WTC11 (cell line): ENCODE data around the gene RSU1. TPM values are rescaled to one million over a fixed set of nuclear protein-coding genes. Genes with fewer than 3 reads are reported as not detected.

Source experiments
- ATAC-seq: fragments of 200-7000 bp; cut with Tn5 transposase; 2 replicates; pipeline ENCODE4 v1.10.0; 2021; ENCODE audit warnings: mild to moderate bottlenecking, moderate library complexity
- CTCF ChIA-PET: fragments of 300-600 bp; sonication (Branson Sonifier 250); formaldehyde crosslinking; loops from one replicate; lab custom pipeline; 2021; ENCODE audit warnings: antibody characterized with exemption; lab: Charles Lee
- POLR2A ChIA-PET: fragments of 350-600 bp; sonication (Branson Sonifier 250); formaldehyde crosslinking; loops from one replicate; lab custom pipeline; 2021; ENCODE audit warnings: antibody characterized with exemption; lab: Charles Lee
- DNase-seq: peaks from one replicate; pipeline ENCODE4 v3.0.0; 2021; ENCODE audit warnings: low spot score
- H3K27ac Mint-ChIP-seq: 2 replicates; pipeline ENCODE4 v1.8.0; 2021; ENCODE audit warnings: mixed read lengths
- H3K27me3 Mint-ChIP-seq: 2 replicates; pipeline ENCODE4 v1.8.0; 2021; ENCODE audit warnings: low read depth, mild to moderate bottlenecking, moderate library complexity, mixed read lengths
- H3K36me3 Mint-ChIP-seq: 2 replicates; pipeline ENCODE4 v1.8.0; 2021; ENCODE audit warnings: mixed read lengths
- H3K4me1 Mint-ChIP-seq: 2 replicates; pipeline ENCODE4 v1.8.0; 2022; ENCODE audit warnings: mixed read lengths
- H3K4me3 Mint-ChIP-seq: 2 replicates; pipeline ENCODE4 v1.8.0; 2021; ENCODE audit warnings: mild to moderate bottlenecking, moderate library complexity, mixed read lengths
- H3K9me3 Mint-ChIP-seq: 2 replicates; pipeline ENCODE4 v1.8.0; 2021; ENCODE audit warnings: mixed read lengths
- ATF1 ChIP-seq: sonication (generic); formaldehyde crosslinking; IDR thresholded peaks from 2 replicates; pipeline ENCODE4 v1.8.1; 2023; ENCODE audit warnings: mild to moderate bottlenecking, moderate library complexity, missing genetic modification reagents
- CTCF ChIP-seq: fragments of 200-600 bp; IDR thresholded peaks from 2 replicates; pipeline ENCODE4 v1.8.0; 2022; ENCODE audit warnings: antibody characterized with exemption
- GABPB1 ChIP-seq: sonication (generic); formaldehyde crosslinking; IDR thresholded peaks from 2 replicates; pipeline ENCODE4 v1.8.1; 2023; ENCODE audit warnings: mild to moderate bottlenecking, missing genetic modification reagents
- NFYB ChIP-seq: sonication (generic); formaldehyde crosslinking; conservative IDR thresholded peaks from 2 replicates; pipeline ENCODE4 v1.8.0; 2022; ENCODE audit warnings: low read depth, missing genetic modification reagents
- NR2C2 ChIP-seq: sonication (generic); formaldehyde crosslinking; IDR thresholded peaks from 2 replicates; pipeline ENCODE4 v1.8.0; 2022; ENCODE audit warnings: mild to moderate bottlenecking, missing genetic modification reagents
- RELA ChIP-seq: sonication (generic); formaldehyde crosslinking; IDR thresholded peaks from 2 replicates; pipeline ENCODE4 v1.8.1; 2022; ENCODE audit warnings: missing genetic modification reagents, mild to moderate bottlenecking, borderline replicate concordance
- SOX15 ChIP-seq: fragments of 250-450 bp; sonication (Bioruptor Pico); IDR thresholded peaks from 2 replicates; pipeline ENCODE4 v1.9.0; 2021; ENCODE audit warnings: mild to moderate bottlenecking
- TEAD1 ChIP-seq: sonication (generic); formaldehyde crosslinking; IDR thresholded peaks from 2 replicates; pipeline ENCODE4 v1.8.0; 2022; ENCODE audit warnings: mild to moderate bottlenecking, missing genetic modification reagents
- TP53 ChIP-seq: sonication (generic); formaldehyde crosslinking; IDR thresholded peaks from 2 replicates; pipeline ENCODE4 v1.8.1; 2023; ENCODE audit warnings: mild to moderate bottlenecking, missing genetic modification reagents
- ZBTB21 ChIP-seq: sonication (generic); formaldehyde crosslinking; IDR thresholded peaks from 2 replicates; pipeline ENCODE4 v1.8.1; 2023; ENCODE audit warnings: mild to moderate bottlenecking, missing genetic modification reagents, borderline replicate concordance
- ZNF219 ChIP-seq: sonication (generic); formaldehyde crosslinking; IDR thresholded peaks from 2 replicates; pipeline ENCODE4 v1.8.0; 2023; ENCODE audit warnings: missing genetic modification reagents, mild to moderate bottlenecking, borderline replicate concordance
- ZNF416 ChIP-seq: fragments of 250-450 bp; sonication (Bioruptor Pico); IDR thresholded peaks from 2 replicates; pipeline ENCODE4 v1.9.0; 2021; ENCODE audit warnings: mild to moderate bottlenecking, inconsistent platforms
- ZNF423 ChIP-seq: fragments of 250-450 bp; sonication (Bioruptor Pico); IDR thresholded peaks from 2 replicates; pipeline ENCODE4 v2.1.2; 2022; ENCODE audit warnings: mild to moderate bottlenecking, moderate library complexity
- ZNF671 ChIP-seq: fragments of 250-450 bp; sonication (Bioruptor Pico); IDR thresholded peaks from 2 replicates; pipeline ENCODE4 v1.8.0; 2021; ENCODE audit warnings: mild to moderate bottlenecking
- total RNA-seq: library from RNA; stranded (reverse); gene quantifications from 3 replicates; pipeline ENCODE4 v1.2.3, GENCODE V29; 2021
- TF ChIP-seq, protein P1 (sequence below): sonication (generic); formaldehyde crosslinking; IDR thresholded peaks from 2 replicates; pipeline ENCODE4 v1.8.0; 2023; ENCODE audit warnings: mild to moderate bottlenecking, missing genetic modification reagents
- TF ChIP-seq, protein P2 (sequence below): sonication (generic); formaldehyde crosslinking; IDR thresholded peaks from 2 replicates; pipeline ENCODE4 v1.8.1; 2022; ENCODE audit warnings: mild to moderate bottlenecking, moderate library complexity, missing genetic modification reagents
- TF ChIP-seq, protein P3 (sequence below): fragments of 250-450 bp; sonication (Bioruptor Pico); IDR thresholded peaks from 2 replicates; pipeline ENCODE4 v2.1.2; 2022; ENCODE audit warnings: mild to moderate bottlenecking, moderate library complexity
- TF ChIP-seq, protein P4 (sequence below): fragments of 250-450 bp; sonication (Bioruptor Pico); IDR thresholded peaks from 2 replicates; pipeline ENCODE4 v1.9.0; 2021; ENCODE audit warnings: mild to moderate bottlenecking, borderline replicate concordance
- TF ChIP-seq, protein P5 (sequence below): sonication (generic); formaldehyde crosslinking; IDR thresholded peaks from 2 replicates; pipeline ENCODE4 v1.8.1; 2023; ENCODE audit warnings: mild to moderate bottlenecking, missing genetic modification reagents

The RSU1 gene
- total RNA-seq, 1 experiment from 2014 or later, result 46.4 TPM

GRCh38 chr10:16847644-16848043, 30.4 kb upstream of the RSU1 start (continued):
- TF ChIP-seq, protein P1, sequence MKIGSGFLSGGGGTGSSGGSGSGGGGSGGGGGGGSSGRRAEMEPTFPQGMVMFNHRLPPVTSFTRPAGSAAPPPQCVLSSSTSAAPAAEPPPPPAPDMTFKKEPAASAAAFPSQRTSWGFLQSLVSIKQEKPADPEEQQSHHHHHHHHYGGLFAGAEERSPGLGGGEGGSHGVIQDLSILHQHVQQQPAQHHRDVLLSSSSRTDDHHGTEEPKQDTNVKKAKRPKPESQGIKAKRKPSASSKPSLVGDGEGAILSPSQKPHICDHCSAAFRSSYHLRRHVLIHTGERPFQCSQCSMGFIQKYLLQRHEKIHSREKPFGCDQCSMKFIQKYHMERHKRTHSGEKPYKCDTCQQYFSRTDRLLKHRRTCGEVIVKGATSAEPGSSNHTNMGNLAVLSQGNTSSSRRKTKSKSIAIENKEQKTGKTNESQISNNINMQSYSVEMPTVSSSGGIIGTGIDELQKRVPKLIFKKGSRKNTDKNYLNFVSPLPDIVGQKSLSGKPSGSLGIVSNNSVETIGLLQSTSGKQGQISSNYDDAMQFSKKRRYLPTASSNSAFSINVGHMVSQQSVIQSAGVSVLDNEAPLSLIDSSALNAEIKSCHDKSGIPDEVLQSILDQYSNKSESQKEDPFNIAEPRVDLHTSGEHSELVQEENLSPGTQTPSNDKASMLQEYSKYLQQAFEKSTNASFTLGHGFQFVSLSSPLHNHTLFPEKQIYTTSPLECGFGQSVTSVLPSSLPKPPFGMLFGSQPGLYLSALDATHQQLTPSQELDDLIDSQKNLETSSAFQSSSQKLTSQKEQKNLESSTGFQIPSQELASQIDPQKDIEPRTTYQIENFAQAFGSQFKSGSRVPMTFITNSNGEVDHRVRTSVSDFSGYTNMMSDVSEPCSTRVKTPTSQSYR (CRISPR knock-in tag), result no peak
- TF ChIP-seq ZNF219 (CRISPR knock-in tag) (no peak), ZNF671 (CRISPR knock-in tag) (no peak), ZNF423 (CRISPR knock-in tag) (no peak), NR2C2 (no peak), NFYB (CRISPR knock-in tag) (no peak)
- TF ChIP-seq, protein P2, sequence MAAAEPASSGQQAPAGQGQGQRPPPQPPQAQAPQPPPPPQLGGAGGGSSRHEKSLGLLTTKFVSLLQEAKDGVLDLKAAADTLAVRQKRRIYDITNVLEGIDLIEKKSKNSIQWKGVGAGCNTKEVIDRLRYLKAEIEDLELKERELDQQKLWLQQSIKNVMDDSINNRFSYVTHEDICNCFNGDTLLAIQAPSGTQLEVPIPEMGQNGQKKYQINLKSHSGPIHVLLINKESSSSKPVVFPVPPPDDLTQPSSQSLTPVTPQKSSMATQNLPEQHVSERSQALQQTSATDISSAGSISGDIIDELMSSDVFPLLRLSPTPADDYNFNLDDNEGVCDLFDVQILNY (CRISPR knock-in tag), result no peak

DNA sequence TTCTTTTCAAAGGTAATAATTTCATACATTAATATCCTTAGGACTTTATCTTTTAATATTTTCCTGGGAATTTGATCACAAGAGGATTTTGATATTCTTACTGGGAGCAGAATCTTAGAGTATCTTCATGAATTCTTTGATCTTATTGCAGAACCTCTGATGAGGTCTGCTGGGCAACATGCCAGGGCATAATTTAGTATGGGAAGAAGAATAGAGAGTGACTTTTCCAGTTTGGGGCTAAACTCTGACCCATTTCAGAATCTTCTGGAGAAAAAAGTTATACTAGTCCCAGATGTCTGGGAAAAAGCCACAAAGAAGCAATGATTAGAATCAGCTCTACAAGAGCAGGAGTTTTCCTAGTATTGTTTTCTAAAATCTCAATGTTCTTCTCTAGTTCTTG, 28.0 kb upstream of the RSU1 start:
- ChIA-PET CTCF (interaction anchor here (0.6 to 1.5 kb wide), 4 partner anchors 19 to 756 kb away, joined by 3 to 5 read pairs (median 3); no protein-coding TSS in a partner anchor), POLR2A (no interaction called here)
- H3K36me3 Mint-ChIP-seq, result no peaks in the 10 kb centered on the region
- H3K27ac Mint-ChIP-seq, result no peak overlapping the region
- ATAC-seq (no peak), DNase-seq (no peak)
- H3K4me3 Mint-ChIP-seq, result no peak overlapping the region
- H3K4me1 Mint-ChIP-seq, result peaks cover 14% of the 10 kb centered on the region
- TF ChIP-seq, protein P3, sequence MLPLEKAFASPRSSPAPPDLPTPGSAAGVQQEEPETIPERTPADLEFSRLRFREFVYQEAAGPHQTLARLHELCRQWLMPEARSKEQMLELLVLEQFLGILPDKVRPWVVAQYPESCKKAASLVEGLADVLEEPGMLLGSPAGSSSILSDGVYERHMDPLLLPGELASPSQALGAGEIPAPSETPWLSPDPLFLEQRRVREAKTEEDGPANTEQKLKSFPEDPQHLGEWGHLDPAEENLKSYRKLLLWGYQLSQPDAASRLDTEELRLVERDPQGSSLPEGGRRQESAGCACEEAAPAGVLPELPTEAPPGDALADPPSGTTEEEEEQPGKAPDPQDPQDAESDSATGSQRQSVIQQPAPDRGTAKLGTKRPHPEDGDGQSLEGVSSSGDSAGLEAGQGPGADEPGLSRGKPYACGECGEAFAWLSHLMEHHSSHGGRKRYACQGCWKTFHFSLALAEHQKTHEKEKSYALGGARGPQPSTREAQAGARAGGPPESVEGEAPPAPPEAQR (CRISPR knock-in tag), result no peak
- TF ChIP-seq ZBTB21 (CRISPR knock-in tag) (no peak), ATF1 (CRISPR knock-in tag) (no peak), TEAD1 (CRISPR knock-in tag) (no peak), NR2C2 (no peak), CTCF (no peak), RELA (CRISPR knock-in tag) (no peak), GABPB1 (CRISPR knock-in tag) (no peak), SOX15 (no peak), TP53 (CRISPR knock-in tag) (no peak), ZNF416 (CRISPR knock-in tag) (no peak)
- TF ChIP-seq, protein P4, sequence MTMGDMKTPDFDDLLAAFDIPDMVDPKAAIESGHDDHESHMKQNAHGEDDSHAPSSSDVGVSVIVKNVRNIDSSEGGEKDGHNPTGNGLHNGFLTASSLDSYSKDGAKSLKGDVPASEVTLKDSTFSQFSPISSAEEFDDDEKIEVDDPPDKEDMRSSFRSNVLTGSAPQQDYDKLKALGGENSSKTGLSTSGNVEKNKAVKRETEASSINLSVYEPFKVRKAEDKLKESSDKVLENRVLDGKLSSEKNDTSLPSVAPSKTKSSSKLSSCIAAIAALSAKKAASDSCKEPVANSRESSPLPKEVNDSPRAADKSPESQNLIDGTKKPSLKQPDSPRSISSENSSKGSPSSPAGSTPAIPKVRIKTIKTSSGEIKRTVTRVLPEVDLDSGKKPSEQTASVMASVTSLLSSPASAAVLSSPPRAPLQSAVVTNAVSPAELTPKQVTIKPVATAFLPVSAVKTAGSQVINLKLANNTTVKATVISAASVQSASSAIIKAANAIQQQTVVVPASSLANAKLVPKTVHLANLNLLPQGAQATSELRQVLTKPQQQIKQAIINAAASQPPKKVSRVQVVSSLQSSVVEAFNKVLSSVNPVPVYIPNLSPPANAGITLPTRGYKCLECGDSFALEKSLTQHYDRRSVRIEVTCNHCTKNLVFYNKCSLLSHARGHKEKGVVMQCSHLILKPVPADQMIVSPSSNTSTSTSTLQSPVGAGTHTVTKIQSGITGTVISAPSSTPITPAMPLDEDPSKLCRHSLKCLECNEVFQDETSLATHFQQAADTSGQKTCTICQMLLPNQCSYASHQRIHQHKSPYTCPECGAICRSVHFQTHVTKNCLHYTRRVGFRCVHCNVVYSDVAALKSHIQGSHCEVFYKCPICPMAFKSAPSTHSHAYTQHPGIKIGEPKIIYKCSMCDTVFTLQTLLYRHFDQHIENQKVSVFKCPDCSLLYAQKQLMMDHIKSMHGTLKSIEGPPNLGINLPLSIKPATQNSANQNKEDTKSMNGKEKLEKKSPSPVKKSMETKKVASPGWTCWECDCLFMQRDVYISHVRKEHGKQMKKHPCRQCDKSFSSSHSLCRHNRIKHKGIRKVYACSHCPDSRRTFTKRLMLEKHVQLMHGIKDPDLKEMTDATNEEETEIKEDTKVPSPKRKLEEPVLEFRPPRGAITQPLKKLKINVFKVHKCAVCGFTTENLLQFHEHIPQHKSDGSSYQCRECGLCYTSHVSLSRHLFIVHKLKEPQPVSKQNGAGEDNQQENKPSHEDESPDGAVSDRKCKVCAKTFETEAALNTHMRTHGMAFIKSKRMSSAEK, result no peak
- TF ChIP-seq, protein P2 (CRISPR knock-in tag), result no peak
- TF ChIP-seq, protein P5, sequence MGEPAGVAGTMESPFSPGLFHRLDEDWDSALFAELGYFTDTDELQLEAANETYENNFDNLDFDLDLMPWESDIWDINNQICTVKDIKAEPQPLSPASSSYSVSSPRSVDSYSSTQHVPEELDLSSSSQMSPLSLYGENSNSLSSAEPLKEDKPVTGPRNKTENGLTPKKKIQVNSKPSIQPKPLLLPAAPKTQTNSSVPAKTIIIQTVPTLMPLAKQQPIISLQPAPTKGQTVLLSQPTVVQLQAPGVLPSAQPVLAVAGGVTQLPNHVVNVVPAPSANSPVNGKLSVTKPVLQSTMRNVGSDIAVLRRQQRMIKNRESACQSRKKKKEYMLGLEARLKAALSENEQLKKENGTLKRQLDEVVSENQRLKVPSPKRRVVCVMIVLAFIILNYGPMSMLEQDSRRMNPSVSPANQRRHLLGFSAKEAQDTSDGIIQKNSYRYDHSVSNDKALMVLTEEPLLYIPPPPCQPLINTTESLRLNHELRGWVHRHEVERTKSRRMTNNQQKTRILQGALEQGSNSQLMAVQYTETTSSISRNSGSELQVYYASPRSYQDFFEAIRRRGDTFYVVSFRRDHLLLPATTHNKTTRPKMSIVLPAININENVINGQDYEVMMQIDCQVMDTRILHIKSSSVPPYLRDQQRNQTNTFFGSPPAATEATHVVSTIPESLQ (CRISPR knock-in tag), result no peak
- no peaks in the 10 kb centered on the region for H3K9me3 Mint-ChIP-seq
- H3K27me3 Mint-ChIP-seq, result no peaks in the 10 kb centered on the region; the same call in 1 of the 2 replicates
